ENCODE results near the gene OR2T27. TPM values are rescaled to one million over a fixed set of nuclear protein-coding genes. Genes with fewer than 3 reads are reported as not detected.
"Not testable (repeated sequence)": the region's sequence is repeated elsewhere in the genome, so short reads cannot be mapped to it uniquely, and the experiment has no call there.

The OR2T27 gene
- total RNA-seq, 1 experiment from 2014 or later: not detected

DNA sequence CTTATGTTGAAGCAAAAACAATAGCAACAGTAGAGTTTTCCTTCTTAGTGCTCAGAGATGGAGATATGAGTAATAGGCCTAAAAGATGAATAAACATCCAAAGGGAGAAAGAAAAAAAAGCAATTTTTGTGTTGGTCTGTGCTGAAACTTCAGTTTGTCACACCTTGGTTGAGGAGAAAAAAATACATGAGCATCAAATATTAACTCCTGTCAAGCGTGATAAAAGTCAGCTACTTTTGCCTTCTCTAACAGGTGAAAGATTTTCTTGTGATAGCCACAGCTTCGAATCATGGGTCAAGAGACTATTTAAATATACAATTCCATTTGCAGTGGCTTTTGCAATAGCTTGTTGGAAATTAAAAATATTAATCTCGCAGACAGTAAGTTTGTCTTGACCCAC, 14.4 kb downstream of the OR2T27 start:
- not testable (repeated sequence) for DNase-seq (ENCODE audit: low spot score)

DNA sequence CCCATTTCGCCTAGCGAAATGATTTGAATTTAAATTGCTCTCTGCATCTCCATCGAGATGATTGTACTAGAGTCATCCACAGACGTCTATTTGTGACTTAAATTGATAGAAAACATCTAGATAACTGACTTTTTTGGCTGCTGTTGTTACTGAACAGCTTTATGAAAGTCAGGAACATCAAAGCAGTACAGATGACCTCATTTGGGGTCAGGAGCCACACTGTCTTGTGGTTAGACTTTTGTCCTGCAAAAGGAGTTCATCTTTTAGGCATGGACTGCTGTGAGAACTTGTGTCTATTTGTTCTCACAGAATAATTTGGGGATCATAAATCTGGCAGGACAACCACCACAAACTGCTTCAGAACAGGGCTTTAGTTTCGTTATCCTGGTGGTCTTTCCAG, 15.7 kb downstream of the OR2T27 start:
- not testable (repeated sequence) for DNase-seq (ENCODE audit: low spot score)

DNA sequence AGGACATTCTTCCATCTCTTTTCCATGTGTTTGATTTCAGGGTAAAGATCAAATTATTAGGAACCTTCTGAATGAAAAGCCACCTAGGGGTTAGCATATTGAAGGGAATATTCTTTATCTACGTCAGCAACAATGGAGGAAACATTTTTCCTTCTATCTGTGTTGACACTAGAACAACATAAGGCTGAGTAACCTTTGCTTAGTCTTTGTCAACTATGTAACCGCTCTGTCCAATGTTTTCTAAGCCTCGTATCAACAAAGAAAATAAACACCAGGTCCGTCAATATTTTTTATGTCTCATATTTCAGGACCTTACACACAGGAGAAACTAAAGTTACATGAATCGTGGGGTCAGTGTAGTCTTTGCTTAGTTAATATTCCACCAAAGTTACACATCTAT, 18.7 kb downstream of the OR2T27 start:
- DNase-seq (ENCODE audit: low spot score): not testable (repeated sequence)

DNA sequence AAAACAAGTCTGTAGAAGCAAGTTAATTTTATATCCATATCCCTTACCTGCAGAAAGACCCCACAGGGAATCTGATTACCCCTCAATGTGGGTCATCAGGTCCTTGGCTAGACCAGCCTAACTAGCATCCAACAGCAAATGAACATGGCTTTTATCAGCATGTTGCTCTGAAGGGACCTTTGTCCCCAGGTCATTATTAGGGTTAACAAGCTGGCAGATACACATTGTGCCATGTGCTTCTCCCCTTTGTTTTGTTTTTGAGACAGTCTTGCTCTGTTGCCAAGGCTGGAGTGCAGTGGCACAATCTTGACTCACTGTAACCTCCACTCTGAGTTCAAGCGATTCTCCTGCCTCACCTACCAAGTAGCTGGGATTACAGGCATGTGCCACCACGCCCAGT, 20.3 kb downstream of the OR2T27 start, which contains the start of gene OR2T11:
Gene OR2T11 (minus strand): TSS at position 101 of the 400 bp plus-strand sequence. CDS start 7,963 bp downstream, outside the sequence.
- not testable (repeated sequence) for DNase-seq (ENCODE audit: low spot score)

DNA sequence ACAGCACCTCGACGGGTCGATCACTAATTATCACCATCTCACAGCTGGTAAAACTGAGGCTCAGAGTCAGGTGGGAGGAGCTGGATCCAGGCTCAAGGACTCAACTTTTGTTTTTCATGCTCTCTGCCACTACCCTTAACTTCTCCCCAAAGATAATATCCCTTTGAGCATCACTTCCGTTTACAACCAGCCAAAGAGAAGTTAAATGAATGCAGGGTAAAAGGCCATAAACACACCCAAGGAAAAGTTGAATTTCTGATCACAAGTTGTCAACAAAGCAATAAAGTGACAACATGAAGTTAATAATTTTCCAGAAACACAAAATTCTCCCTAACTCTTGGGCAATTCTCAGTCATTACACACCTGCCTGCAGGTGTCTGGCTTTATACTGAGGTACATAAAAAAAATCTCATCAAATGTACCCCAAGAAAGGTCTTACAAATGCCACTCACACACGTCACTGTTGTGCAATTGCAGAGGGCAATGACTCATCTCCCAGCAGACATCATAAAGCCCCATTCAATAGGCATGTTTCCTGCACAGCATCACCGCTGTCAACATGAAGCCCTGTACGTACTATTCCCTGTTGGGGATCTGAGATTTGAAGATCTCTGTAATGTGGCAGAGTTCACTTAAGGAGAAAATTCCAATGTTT, 23.8 kb downstream of the OR2T27 start:
- DNase-seq (ENCODE audit: low spot score): no peak

DNA sequence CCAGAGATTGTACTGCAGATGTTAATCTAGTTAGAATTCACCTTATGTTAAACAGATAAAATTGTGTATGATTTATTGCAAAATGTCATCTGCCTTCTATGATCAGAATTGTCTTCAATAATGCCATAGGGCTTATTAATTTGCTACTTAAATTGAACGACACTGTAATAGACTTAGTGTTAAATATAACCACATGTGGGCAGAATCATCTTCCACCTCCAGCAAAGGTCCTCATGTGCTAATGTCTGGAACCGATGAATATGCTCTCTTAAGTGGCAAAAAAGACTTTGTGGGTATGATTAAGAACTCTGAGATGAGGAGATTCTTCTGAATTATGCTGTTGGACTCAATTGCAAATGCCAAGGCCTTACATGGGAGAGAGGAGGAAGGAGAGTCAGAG, 24.8 kb downstream of the OR2T27 start:
- no peak for DNase-seq (ENCODE audit: low spot score)

DNA sequence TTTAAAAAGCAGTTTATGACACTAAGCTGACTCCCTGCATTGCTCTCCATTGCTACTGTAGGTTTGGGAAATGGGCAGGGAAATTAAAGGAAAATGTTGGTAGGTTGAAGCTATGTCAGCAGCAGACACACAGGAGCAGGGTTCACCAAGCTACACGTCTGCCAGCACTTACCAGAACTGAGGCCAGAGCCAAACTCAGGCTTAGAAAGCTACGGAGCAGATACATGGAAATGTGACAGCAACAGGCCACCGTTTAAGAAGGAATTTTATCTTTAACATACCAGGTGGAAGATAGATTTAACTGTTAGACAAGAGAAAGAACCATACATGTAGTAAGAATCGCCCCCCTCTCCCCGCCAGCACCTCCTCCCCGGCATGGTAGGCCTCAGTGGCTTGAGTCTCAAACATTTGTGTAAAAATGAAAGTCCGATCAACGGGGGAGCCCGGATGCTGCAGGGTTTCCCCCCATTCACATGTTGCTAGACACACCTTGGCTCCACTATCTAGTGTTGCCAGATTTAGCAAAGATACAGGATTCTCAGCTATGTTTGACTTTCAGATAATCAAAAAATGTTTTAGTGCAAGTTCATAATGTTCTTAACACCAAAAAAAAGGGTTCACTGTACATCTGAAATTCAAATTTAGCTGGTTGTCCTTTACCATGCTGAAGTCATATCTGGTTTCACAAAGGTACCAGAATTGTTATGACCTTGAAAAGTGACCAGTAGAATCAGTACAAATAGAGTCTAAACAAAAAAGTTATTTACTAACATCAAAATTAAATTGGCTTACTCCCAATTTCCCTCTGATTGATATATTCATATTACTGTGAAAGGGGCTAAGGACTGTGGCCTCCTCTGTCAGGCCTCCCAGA, 27.1 kb downstream of the OR2T27 start:
- no peak for DNase-seq (ENCODE audit: low spot score)

DNA sequence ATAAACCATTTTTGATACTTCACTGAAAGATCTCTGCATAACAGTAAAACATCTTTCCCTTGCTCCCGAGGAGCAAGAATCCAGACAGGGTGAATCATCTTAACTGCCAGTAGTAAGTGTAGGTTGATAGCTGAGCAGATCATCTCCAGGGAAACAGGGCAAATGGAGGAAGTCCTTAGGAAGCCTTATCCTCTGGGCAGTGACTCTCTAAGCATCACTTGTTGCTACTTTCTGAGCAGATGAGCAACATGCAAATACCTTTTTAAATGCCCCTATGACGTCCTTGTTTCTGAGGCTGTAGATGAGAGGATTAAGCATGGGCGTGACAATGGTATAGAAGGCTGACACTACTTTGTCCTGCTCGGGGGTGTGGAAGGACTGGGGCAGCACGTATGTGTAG, 29.4 kb downstream of the OR2T27 start:
- no peak for DNase-seq (ENCODE audit: low spot score)

DNA sequence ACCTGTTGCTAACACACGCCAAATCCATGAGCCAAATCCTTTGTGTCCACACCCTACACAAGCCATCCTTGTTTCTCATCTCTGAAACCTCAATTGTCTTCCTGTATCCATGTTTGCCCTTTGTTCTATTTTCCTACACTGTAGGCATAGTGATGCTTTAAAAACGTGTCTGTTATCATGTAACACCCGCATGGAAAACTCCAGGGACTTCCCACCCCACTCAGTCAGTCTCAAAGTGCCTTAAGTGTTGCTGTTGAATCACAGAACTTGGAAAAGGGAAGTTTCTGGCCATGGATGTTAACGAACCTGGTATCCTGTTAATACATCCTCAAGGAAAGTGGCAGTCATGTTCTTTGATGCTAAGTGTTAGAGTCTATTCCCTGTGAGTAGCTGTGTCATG, 30.2 kb downstream of the OR2T27 start:
- no peak for DNase-seq (ENCODE audit: low spot score)

DNA sequence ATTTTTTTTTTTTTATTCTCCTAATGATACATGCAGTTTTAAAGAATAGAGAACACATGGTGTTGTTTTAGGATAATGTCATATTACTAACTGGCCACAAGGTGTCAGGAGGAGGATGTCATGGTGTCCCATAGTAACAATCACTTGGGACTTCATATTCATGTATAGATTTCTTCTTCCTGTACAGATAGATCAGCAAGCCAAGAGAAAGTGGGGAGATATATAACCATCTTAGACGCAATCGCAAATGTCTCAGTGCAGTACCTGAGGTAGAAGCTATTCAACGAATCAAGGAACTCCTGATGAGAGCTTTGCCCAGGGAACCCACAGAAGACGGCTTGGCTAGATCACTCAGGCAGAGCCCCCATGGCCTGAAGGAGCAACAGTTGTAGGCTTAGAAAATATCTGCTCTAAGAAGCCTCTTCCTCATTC, 32.7 kb downstream of the OR2T27 start:
- peak; percentile 37 for DNase-seq (ENCODE audit: low spot score)

DNA sequence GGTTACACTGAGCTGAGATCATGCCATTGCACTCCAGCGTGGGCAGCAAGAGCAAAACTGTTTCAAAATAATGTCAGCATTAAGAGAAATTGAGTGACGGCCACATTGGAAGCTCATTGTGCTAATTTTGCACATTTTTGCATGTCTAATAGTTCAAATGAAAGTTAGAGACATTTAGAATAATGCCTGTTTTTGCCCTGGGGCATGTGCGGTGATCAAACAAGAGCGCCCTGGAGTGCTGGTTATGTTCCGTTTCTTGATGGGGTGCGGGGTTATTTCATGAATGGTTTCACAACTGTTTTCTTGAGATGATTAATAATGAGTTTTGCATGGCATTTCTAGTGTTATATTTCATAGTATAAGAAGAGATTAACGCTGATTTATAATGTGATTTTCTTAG, 33.6 kb downstream of the OR2T27 start:
- no peak for DNase-seq (ENCODE audit: low spot score)

DNA sequence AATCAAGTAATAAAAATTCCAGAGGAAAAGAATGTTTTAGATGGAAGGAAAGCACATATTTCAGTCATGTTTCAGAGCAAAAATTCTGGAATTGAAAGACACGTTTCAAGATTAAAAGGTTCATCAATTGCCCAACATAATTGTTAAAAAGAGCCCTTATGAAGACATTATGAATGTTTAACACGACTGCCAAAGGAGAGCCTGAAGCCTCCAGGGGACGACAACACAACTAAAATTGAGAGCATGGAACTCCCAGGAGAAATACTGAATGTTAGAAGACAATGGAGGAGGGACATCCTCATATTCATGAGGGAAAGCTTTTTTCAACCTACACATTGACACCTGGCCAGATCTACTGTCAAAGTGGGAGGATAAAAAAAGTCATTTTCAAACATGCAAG, 36.5 kb downstream of the OR2T27 start:
- peak; percentile 21 for DNase-seq (ENCODE audit: low spot score)

DNA sequence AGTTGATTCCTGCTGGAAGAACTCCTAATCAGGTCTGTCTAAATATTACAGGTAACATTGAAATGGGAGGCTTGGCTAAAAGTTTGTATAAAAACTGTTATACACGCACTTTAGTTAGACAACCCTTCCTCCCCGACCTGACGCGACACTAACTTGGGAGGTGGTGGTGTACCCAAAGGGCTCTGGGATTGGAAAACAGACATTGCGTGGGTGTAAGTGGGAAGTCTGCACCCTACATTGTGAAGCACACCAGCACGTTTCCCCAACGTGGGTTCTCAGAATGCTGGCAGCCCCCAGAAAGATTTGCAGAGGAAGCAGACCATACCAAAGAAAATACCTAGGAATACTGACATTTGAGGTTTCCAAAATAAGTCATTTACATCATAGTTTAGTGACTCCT, 37.2 kb downstream of the OR2T27 start:
- DNase-seq (ENCODE audit: low spot score): no peak

DNA sequence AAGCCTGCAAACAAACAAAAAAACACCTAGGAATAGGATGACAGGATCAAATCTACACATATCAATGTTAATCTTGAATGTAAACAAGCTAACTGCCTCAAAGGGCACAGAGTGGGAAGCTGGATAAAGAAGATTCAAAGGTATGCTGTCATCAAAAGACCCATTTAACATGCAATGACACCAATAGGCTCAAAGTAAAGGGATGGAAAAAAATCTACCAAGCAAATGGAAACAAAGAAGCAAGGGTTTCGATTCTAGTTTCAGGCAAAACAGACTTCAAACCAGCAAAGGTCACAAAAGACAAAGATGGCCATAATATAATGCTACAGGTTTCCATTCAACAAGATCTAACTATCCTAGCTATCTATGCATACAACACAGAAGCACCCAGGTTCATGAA, 41.6 kb downstream of the OR2T27 start:
- no peak for DNase-seq (ENCODE audit: low spot score)

DNA sequence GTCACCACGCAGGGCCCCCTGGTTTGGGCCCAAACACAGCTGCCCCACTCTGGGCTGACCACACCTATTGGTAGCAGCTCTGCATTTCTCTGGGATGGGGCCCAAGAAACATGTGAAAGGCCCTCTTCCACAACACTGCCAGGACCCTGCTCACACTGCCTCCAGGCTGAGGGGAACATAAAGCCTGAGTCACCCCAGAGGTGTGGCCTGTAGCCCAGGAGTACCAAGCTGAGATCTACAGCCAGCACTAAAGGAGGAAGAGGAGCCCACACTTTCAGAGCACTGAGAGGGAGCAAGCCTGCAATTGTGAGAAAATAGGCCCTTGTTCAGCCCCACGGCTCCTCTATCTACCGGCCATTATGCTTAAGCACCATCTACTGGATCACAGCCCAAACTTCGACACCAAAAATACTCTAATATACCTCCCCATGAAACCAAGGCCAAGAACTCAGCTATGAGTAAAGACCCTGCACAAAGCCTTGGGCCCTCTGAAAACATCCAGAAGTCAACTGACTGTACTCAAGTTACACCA, 43.4 kb downstream of the OR2T27 start:
- DNase-seq (ENCODE audit: low spot score): peak; percentile 29

DNA sequence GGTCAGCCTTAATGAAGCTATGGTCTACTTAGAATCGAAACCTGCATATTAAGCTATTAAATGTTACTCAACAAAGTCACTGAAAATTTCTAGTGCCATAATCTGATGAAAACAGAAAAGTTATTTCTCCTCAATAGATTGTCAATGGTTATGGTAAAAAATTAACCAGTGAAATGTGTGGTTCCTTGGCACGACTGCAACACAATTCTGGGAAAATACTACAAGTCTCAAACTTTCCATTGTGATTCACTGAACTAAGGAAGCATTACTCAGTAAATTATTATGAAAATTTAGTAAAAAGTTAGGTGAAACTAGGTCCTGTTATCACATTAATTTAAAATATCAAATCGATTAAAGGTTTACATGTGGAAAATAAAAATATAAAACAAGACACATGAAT, 45.0 kb downstream of the OR2T27 start:
- no peak for DNase-seq (ENCODE audit: low spot score)

Other genes with a start within 250 kb of the OR2T27 start
- not detected in 2 replicates for gene OR2T2, start 209.9 kb downstream of the OR2T27 start, total RNA-seq (2014; rRNA removed; shearing (Covaris generic))
- gene OR2T3, start 182.2 kb downstream of the OR2T27 start, total RNA-seq (2014; rRNA removed; shearing (Covaris generic)): not detected in 2 replicates
- not detected in 2 replicates for gene OR2T5, start 166.9 kb downstream of the OR2T27 start, total RNA-seq (2014; rRNA removed; shearing (Covaris generic))
- not detected in 2 replicates for gene OR2G6, start 147.5 kb downstream of the OR2T27 start, total RNA-seq (2014; rRNA removed; shearing (Covaris generic))
- not detected in 2 replicates for gene OR2T29, start 92.8 kb downstream of the OR2T27 start, total RNA-seq (2014; rRNA removed; shearing (Covaris generic))
- not detected in 2 replicates for gene OR2T34, start 80.8 kb downstream of the OR2T27 start, total RNA-seq (2014; rRNA removed; shearing (Covaris generic))
- gene OR2T10, start 57.8 kb downstream of the OR2T27 start, total RNA-seq (2014; rRNA removed; shearing (Covaris generic)): not detected in 2 replicates
- gene OR2T11, start 20.4 kb downstream of the OR2T27 start, total RNA-seq (2014; rRNA removed; shearing (Covaris generic)): not detected in 2 replicates
- not detected in 2 replicates for gene OR2T35, start 10.2 kb downstream of the OR2T27 start, total RNA-seq (2014; rRNA removed; shearing (Covaris generic))
- gene OR14I1, start 47.2 kb upstream of the OR2T27 start, total RNA-seq (2014; rRNA removed; shearing (Covaris generic)): not detected in 2 replicates
- gene LYPD8, start 100.2 kb upstream of the OR2T27 start, total RNA-seq (2014; rRNA removed; shearing (Covaris generic)): 3.3 and 5.1 TPM in 2 replicates
- gene SH3BP5L, start 170.4 kb upstream of the OR2T27 start, total RNA-seq (2014; rRNA removed; shearing (Covaris generic)): 9.1 and 10.0 TPM in 2 replicates
- 14.4 and 14.7 TPM in 2 replicates for gene ZNF672, start 182.7 kb upstream of the OR2T27 start, total RNA-seq (2014; rRNA removed; shearing (Covaris generic))
- 5.2 and 5.3 TPM in 2 replicates for gene ZNF692, start 203.6 kb upstream of the OR2T27 start, total RNA-seq (2014; rRNA removed; shearing (Covaris generic))